Thoracic aorta (tissue), 2 donors: ENCODE data around the gene PDCD1LG2. TPM values are rescaled to one million over a fixed set of nuclear protein-coding genes. Genes with fewer than 3 reads are reported as not detected.

Experiments
- ATAC-seq: fragments of 150-250 bp; one replicate; pipeline ENCODE4 v1.8.0; 2017; ENCODE audit warnings: low read depth; ENCODE audit not compliant: insufficient number of reproducible peaks, low FRiP score
- DNase-seq: peaks from one replicate; pipeline ENCODE4 v3.0.0-alpha.2; 2020; ENCODE audit warnings: low spot score
- H3K27ac ChIP-seq, 2 donors: fragments of 200-600 bp; sonication (generic); 1 replicate in 1 of 2; 2 replicates in 1 of 2; pipeline ENCODE4 v1.5.1; 2016; ENCODE audit warnings: mild to moderate bottlenecking in 2 of 2, moderate library complexity in 2 of 2
- H3K27me3 ChIP-seq: fragments of 200-600 bp; sonication (generic); replicated peaks from 2 replicates; pipeline ENCODE4 v1.6.0; 2016; ENCODE audit warnings: mild to moderate bottlenecking; ENCODE audit not compliant: insufficient read depth
- H3K36me3 ChIP-seq: fragments of 200-600 bp; sonication (generic); one replicate; pipeline ENCODE4 v1.5.1; 2016
- H3K4me1 ChIP-seq, 2 donors: fragments of 200-600 bp; sonication (generic); 1 replicate in 1 of 2; 2 replicates in 1 of 2; pipeline versions ENCODE4 v1.5.1 to v1.6.0; 2016; ENCODE audit warnings: low read depth in 2 of 2, mild to moderate bottlenecking in 1 of 2; ENCODE audit not compliant: control insufficient read depth in 1 of 2
- H3K4me3 ChIP-seq: fragments of 200-600 bp; sonication (generic); 2 replicates; pipeline ENCODE4 v1.5.1; 2016; ENCODE audit warnings: mild to moderate bottlenecking
- H3K9me3 ChIP-seq: fragments of 200-600 bp; sonication (generic); 2 replicates; pipeline ENCODE4 v1.5.1; 2016
- total RNA-seq, 2 donors: library from RNA; depleted of rRNA; stranded (reverse); fragments of >200 nt; gene quantifications; one replicate each; pipeline versions ENCODE4 v1.1.0 to v1.2.3, GENCODE V29; 2016
- TF ChIP-seq, protein P1 (sequence below): fragments of 200-600 bp; sonication (generic); IDR thresholded peaks from one replicate; pipeline ENCODE4 v1.5.1; 2019; ENCODE audit warnings: antibody characterized with exemption

PDCD1LG2 gene
- total RNA-seq, 2 donors from 2014 or later: 1.1 to 4.5 TPM

DNA sequence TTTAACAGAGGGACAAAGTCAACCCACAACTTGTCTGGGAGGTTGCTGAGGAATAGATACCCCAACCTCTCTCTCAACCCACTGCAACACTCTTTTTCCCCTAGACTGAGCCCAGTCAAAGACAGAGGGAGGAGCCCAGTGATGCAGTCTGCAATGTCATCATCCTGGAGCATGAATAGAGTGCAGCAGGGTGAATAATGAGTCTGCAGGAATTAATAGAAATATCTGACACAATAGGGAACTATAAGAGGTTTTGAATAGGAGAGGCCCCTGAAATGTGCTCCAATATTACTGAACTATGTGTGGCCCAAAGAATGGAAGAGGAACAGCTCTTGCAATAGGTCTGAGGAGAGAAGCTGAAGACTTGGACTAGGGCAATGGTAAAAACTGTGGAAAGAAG lies 59.1 kb downstream of the PDCD1LG2 start:
- Histone ChIP-seq H3K27ac (no peak overlapping the region), H3K4me3 (no peak overlapping the region), H3K9me3 (no peaks in the 10 kb centered on the region), H3K4me1 (no peaks in the 10 kb centered on the region), H3K27me3 (no peaks in the 10 kb centered on the region), H3K36me3 (no peaks in the 10 kb centered on the region)
- ATAC-seq (no peak), DNase-seq (no peak)
- TF ChIP-seq, protein P1, sequence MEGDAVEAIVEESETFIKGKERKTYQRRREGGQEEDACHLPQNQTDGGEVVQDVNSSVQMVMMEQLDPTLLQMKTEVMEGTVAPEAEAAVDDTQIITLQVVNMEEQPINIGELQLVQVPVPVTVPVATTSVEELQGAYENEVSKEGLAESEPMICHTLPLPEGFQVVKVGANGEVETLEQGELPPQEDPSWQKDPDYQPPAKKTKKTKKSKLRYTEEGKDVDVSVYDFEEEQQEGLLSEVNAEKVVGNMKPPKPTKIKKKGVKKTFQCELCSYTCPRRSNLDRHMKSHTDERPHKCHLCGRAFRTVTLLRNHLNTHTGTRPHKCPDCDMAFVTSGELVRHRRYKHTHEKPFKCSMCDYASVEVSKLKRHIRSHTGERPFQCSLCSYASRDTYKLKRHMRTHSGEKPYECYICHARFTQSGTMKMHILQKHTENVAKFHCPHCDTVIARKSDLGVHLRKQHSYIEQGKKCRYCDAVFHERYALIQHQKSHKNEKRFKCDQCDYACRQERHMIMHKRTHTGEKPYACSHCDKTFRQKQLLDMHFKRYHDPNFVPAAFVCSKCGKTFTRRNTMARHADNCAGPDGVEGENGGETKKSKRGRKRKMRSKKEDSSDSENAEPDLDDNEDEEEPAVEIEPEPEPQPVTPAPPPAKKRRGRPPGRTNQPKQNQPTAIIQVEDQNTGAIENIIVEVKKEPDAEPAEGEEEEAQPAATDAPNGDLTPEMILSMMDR: no peak

DNA sequence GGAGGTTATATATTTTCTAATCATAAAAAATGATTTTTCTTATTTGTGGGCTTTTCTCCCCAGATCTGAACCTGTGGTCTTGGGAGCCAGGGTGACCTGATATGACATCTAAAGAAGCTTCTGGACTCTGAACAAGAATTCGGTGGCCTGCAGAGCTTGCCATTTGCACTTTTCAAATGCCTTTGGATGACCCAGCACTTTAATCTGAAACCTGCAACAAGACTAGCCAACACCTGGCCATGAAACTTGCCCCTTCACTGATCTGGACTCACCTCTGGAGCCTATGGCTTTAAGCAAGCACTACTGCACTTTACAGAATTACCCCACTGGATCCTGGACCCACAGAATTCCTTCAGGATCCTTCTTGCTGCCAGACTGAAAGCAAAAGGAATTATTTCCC lies 59.6 kb downstream of the PDCD1LG2 start:
- no peak for DNase-seq
- Histone ChIP-seq H3K27ac (no peak overlapping the region), H3K27me3 (no peaks in the 10 kb centered on the region)

DNA sequence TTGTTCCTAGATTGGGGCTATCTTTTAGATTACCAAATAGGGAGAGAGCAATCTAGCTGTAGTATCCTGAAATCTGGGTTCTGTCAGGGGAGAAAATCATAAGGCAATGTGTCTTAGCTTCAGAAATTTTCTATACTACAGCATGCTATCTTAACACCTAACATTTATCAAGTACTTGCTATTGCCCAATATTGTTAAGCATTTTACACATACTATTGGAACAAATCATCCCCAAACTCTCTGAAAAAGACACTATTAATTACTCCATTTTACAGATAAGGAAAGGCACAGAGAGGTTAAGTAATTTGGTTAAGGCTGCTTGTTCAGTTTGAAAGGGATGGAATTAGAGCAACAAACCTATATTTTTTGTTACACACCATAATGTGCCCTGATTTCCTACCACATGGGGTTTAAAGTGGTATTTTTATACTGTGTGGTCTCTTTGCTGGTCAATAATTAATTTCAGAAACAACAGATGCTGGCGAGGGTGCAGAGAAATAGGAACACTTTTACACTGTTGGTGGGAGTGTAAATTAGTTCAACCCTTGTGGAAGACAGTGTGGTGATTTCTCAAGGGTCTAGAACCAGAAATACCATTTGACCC lies 61.4 kb downstream of the PDCD1LG2 start:
- no peaks in the 10 kb centered on the region for H3K9me3 ChIP-seq
- H3K36me3 ChIP-seq: no peaks in the 10 kb centered on the region
- no peak overlapping the region for H3K4me3 ChIP-seq
- no peak overlapping the region for H3K27ac ChIP-seq
- TF ChIP-seq, protein P1: no peak
- no peak for DNase-seq
- ATAC-seq: no peak
- no peaks in the 10 kb centered on the region for H3K4me1 ChIP-seq
- H3K27me3 ChIP-seq: no peaks in the 10 kb centered on the region

More for the DNA sequence above, 59.6 kb downstream of the PDCD1LG2 start:
- Histone ChIP-seq H3K36me3 (no peaks in the 10 kb centered on the region), H3K9me3 (no peaks in the 10 kb centered on the region), H3K4me3 (no peak overlapping the region), H3K4me1 (no peaks in the 10 kb centered on the region)
- TF ChIP-seq, protein P1: no peak
- no peak for ATAC-seq

DNA sequence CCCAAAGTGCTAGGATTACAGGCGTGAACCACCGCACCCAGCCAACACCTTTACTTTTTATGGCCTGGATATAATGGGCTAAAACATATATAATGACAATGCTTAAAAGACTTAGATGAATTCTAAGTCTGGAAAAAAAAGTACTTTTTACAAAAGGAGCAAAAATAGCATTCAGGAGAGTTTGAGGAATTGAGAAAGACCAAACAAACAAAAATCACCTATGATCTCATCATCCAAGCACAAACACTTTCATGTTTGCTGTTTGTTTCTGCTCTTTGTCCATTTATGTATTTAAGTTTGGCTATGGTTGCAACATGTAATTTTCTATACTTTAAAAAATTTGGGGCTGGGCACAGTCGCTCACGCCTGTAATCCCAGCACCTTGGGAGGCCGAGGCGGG lies 63.8 kb downstream of the PDCD1LG2 start:
- DNase-seq (no peak), ATAC-seq (no peak)
- no peak overlapping the region for H3K4me3 ChIP-seq
- H3K27ac ChIP-seq: no peak overlapping the region
- no peaks in the 10 kb centered on the region for H3K27me3 ChIP-seq
- TF ChIP-seq, protein P1: no peak
- H3K9me3 ChIP-seq: no peaks in the 10 kb centered on the region
- no peaks in the 10 kb centered on the region for H3K36me3 ChIP-seq
- peaks cover 8 to 17% of the 10 kb centered on the region in 2 donors for H3K4me1 ChIP-seq

DNA sequence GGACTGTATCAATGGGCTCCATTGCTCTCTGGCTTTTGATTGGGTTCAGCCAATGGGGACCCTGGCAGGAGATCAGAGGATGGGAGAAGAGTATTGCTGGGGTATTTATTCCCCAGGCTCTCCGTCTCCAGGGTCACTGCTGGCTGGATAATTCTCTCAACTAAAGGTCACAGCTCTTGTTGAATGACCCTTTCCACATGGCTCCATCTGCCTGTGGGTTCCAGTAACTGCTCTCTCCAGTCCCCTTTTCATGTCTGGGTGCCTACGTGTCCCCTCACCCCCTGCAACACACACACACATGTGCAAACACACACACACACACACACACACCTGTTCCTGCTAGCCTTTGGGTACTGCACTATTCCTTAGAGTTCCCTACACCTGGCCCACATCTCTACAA lies 64.7 kb downstream of the PDCD1LG2 start:
- H3K36me3 ChIP-seq: no peaks in the 10 kb centered on the region
- ATAC-seq (no peak), DNase-seq (no peak)
- TF ChIP-seq, protein P1: no peak
- no peaks in the 10 kb centered on the region for H3K27me3 ChIP-seq
- H3K9me3 ChIP-seq: no peaks in the 10 kb centered on the region
- no peak overlapping the region for H3K27ac ChIP-seq
- no peak overlapping the region for H3K4me3 ChIP-seq
- peaks cover 8 to 17% of the 10 kb centered on the region in 2 donors for H3K4me1 ChIP-seq
